ENCODE data around the gene MSANTD3. TPM values are rescaled to one million over a fixed set of nuclear protein-coding genes. Genes with fewer than 3 reads are reported as not detected.
A peak's percentile ranks its signal among the peaks of the same experiment; 100 is the strongest.

The MSANTD3 gene
- total RNA-seq, 4 donors from 2014 or later = 39.2 to 48.2 (median 44.3) TPM

GRCh38 chr9:100486479-100487176, 59.7 kb downstream of the MSANTD3 start:
- DNase-seq = no peak
- H3K27ac ChIP-seq = no peak overlapping the region
- no peaks in the 10 kb centered on the region for H3K9me3 ChIP-seq
- H3K36me3 ChIP-seq = no peaks in the 10 kb centered on the region
- no peaks in the 10 kb centered on the region for H3K27me3 ChIP-seq
- intact Hi-C loops (cut with DNase I) = no loop called here
- H3K4me1 ChIP-seq = no peaks in the 10 kb centered on the region
- TF ChIP-seq CTCF (IDR thresholded peaks at IDR 0.05) = peak in 1 of 6 experiments; percentile 13
- TF ChIP-seq POLR2A (IDR thresholded peaks at IDR 0.05) = no peak
- no peak overlapping the region for H3K4me3 ChIP-seq (replicated peaks in 1 of 3)
- WGBS, 2 donors = 91 to 95% methylated on average over 10 of the region's 10 CpGs

- TF ChIP-seq POLR2A (IDR thresholded peaks at IDR 0.05) = no peak
- TF ChIP-seq CTCF (IDR thresholded peaks at IDR 0.05) = no peak
- no peak overlapping the region for H3K4me3 ChIP-seq (replicated peaks in 1 of 3)
- no peaks in the 10 kb centered on the region for H3K9me3 ChIP-seq
- intact Hi-C loops (cut with DNase I) = no loop called here
- WGBS, 2 donors = 93 to 96% methylated on average over 1 of the region's 1 CpG
- DNase-seq = no peak
- no peaks in the 10 kb centered on the region for H3K4me1 ChIP-seq
- H3K27me3 ChIP-seq = no peaks in the 10 kb centered on the region
- H3K27ac ChIP-seq = no peak overlapping the region
- H3K36me3 ChIP-seq = no peaks in the 10 kb centered on the region
Observed at GRCh38 chr9:100488177-100488576, 61.2 kb downstream of the MSANTD3 start.

- Histone ChIP-seq H3K27ac (no peak overlapping the region), H3K27me3 (no peaks in the 10 kb centered on the region), H3K36me3 (no peaks in the 10 kb centered on the region), H3K9me3 (no peaks in the 10 kb centered on the region), H3K4me1 (no peaks in the 10 kb centered on the region), H3K4me3 (replicated peaks in 1 of 3) (no peak overlapping the region)
- 85 to 92% methylated on average over 4 of the region's 4 CpGs for WGBS, 2 donors
- intact Hi-C loops (cut with DNase I) = no loop called here
- no peak for DNase-seq
- no peak for TF ChIP-seq CTCF (IDR thresholded peaks at IDR 0.05)
- TF ChIP-seq POLR2A (IDR thresholded peaks at IDR 0.05) = no peak
Observed at GRCh38 chr9:100489836-100490235, 62.9 kb downstream of the MSANTD3 start.

- no peaks in the 10 kb centered on the region for H3K9me3 ChIP-seq
- H3K36me3 ChIP-seq = no peaks in the 10 kb centered on the region
- TF ChIP-seq POLR2A (IDR thresholded peaks at IDR 0.05) (no peak), CTCF (IDR thresholded peaks at IDR 0.05) (peak in 2 of 6 experiments; percentile 22 to 26)
- no peak overlapping the region for H3K4me3 ChIP-seq (replicated peaks in 1 of 3)
- no peaks in the 10 kb centered on the region for H3K27me3 ChIP-seq
- intact Hi-C loops (cut with DNase I) = no loop called here
- DNase-seq = peak in 1 of 2 donors; percentile 8
- 92 to 93% methylated on average over 2 of the region's 2 CpGs for WGBS, 2 donors
- H3K27ac ChIP-seq = no peak overlapping the region
- no peaks in the 10 kb centered on the region for H3K4me1 ChIP-seq
Observed at GRCh38 chr9:100492952-100493351, 66.0 kb downstream of the MSANTD3 start.

GRCh38 chr9:100498592-100498991, 71.6 kb downstream of the MSANTD3 start:
- H3K9me3 ChIP-seq = no peaks in the 10 kb centered on the region
- TF ChIP-seq POLR2A (IDR thresholded peaks at IDR 0.05) (no peak), CTCF (IDR thresholded peaks at IDR 0.05) (no peak)
- H3K27ac ChIP-seq = no peak overlapping the region
- H3K36me3 ChIP-seq = no peaks in the 10 kb centered on the region
- no peaks in the 10 kb centered on the region for H3K4me1 ChIP-seq
- H3K4me3 ChIP-seq (replicated peaks in 1 of 3) = no peak overlapping the region
- DNase-seq = no peak
- intact Hi-C loops (cut with DNase I) = no loop called here
- 94 to 96% methylated on average over 5 of the region's 5 CpGs for WGBS, 2 donors
- no peaks in the 10 kb centered on the region for H3K27me3 ChIP-seq
